Raji (cell line): Measurements from ENCODE around the gene BDKRB1.

ENCODE experiments used
- POLR2A ChIP-seq: IDR thresholded peaks from 2 replicates; pipeline ENCODE4 v1.6.1; 2011; ENCODE audit warnings: low read depth, low read length, control low read depth; ENCODE audit not compliant: insufficient read depth

The BDKRB1 gene

GRCh38 chr14:96247031-96247430, 9.0 kb upstream of the BDKRB1 start:
- no peak for TF ChIP-seq POLR2A

DNA sequence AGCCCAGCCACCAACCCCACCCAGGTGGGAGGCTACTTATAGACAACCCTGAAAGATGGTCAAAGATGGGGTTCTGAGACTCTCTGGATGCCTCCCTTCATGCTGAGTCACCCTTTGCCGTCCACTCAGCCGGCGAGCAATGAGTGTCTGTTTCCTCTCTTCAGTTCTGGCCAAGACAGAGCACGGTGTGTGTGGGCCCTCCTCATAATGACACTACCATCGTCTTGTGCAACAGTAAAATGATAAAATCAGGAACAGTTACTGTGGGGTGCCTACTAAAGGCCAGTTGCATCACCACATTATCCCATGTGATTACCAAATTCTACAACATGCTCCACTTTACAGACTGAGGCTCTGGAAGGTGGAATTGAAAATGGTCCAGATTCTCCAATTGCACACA, 7.0 kb upstream of the BDKRB1 start:
- TF ChIP-seq POLR2A = no peak

- TF ChIP-seq POLR2A = no peak
These were observed 5.5 kb upstream of the BDKRB1 start for GRCh38 chr14:96250485-96250884.

DNA sequence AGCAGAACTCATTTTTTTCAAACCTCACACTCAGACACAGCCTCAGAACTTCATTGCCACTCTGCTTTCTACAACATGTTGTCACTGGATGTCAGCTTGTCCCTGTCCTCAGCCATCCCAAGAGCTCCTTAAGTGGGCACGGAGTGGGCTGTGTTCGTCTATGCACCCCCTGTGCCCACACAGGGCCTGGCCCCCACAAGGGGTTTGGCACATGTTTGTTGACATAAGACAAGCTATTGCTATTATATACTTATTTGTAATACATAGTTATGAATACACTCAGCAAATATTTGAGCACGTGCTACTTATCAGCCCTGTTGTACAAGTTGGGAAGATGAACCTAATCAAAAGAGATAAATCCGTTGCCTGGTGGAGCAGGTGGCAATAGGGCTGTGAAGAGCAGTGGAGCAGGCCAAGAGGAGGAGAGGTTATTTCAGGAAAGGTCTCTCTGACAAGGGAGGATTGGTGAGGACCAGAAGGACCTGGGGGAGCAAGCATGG, 4.3 kb upstream of the BDKRB1 start:
- TF ChIP-seq POLR2A = no peak

DNA sequence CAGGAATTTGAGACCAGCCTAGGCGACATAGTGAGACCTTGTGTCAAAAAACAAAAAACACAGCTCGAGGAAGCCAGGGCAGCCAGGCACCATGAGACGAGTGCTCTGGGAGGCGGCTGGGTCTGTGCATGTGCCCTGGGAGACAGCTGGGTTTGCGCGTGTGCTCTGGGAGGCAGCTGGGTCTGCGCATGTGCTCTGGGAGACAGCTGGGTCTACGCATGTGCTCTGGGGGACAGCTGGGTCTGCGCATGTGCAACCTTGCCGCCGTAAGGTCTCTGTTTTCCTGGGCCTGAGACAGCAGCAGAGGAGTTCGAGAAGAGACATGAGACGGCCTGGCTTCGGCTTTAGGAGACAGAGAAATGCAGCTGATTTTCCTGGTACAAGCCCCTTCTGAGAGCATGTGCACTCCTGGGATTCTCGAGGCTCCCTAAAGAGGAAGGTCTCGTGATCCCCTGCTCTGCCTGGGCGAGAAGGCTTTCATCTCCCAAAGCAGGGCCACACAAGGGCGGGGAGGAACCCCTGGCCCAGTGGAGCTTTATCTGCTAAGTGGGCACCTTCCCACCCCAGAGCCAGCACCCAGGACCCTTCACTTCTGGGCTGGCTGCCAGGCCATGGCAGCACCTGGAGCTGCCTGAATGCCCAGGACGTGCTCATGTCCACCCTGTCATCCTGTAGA, 3.5 kb upstream of the BDKRB1 start:
- TF ChIP-seq POLR2A = no peak

DNA sequence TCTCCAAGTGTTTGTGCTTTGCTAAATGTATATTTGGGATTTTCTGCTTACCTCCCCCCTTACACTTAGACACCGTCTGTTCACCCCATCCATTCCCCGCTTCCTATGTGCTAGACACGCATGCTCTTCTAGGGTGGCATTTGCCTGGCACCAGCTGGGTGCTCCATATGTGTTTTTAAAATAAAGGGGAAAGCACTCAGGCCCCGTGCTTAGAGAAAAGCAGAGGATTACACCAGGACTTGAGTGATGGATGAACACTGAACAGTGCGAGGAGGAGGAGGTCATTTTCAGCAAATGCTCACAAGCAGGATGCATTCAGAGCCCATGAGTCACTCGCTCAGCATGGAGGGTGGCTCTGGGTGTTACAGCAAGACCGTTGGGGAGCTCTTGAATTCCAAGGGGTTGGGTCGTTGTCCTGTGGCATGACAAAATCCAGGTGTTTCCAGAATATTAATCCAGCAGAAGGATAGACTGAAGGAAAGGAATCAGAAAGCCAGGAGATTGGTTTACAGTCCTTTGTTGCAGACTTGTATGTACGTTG, 2.9 kb upstream of the BDKRB1 start:
- TF ChIP-seq POLR2A = no peak

GRCh38 chr14:96254687-96255086, 1.3 kb upstream of the BDKRB1 start:
- TF ChIP-seq POLR2A = no peak

GRCh38 chr14:96256407-96256806, 397 bp downstream of the BDKRB1 start:
- TF ChIP-seq POLR2A = no peak

GRCh38 chr14:96257056-96257455, 1.0 kb downstream of the BDKRB1 start:
- TF ChIP-seq POLR2A = no peak

- no peak for TF ChIP-seq POLR2A
These were observed 1.9 kb downstream of the BDKRB1 start for GRCh38 chr14:96257900-96258299.

DNA sequence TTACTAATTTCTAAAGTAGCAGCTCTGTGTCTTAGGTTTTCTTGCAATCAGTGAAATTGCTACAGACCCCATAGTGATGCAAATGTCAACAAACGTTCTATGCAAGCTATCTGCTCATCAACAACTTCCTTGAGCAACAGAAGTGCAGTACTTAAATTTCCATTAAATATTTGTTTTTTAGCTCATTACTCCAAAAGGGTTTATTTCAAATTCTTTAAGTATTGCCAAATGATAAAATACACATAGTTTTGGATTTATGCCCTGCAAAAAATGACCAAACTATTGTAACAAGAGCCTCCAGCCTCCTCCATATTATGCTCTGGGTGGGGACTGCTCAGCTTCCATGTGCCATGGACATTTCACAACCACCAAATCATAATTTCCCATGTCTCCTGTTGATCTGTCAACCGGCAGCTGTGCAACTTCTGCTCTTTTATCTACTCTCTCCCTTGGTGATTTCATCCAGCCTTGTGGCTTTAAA, 4.4 kb downstream of the BDKRB1 start:
- no peak for TF ChIP-seq POLR2A

GRCh38 chr14:96261053-96261452, 5.0 kb downstream of the BDKRB1 start:
- no peak for TF ChIP-seq POLR2A

DNA sequence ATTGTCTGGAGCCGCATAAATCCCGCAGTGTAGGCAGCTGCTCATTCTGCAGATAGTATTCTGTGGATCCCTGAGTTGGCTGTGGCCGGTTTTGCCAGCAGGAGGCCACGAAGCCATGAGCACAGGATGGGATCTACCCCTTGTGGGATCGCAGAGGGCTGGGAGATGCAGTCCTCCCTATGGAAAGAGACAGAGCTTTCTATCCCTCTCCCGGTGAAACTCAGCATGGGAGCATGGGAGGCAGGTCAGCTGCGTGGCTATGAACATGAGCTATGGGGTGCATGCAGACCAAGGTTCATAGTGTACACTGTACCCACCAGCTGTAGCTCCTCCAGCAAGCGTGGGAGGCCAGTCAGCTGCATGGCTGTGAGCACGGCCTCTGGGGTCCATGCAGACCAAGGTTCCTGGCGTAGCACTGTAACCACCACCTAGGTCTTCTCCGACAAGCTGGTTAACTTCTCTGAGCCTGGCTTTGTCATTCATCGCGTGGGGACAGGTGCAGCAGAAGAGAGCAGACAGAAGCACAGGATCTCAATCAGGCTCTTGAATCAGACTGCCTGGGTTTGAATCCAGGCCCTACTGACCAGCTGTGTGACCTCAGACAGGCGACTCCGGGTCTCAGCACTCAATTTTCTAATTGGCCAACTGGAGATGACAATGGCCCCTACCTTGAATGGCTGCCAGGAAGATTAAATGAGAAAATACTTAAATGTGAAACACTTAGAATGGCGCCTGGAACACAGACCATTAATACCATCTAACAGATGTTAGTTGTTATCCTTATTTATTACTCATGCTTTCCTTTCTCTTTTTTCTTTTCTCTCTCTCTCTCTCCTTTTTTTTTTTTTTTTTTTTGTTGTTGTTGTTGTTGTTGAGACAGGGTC, 6.0 kb downstream of the BDKRB1 start:
- TF ChIP-seq POLR2A = no peak

GRCh38 chr14:96263347-96264199, 7.6 kb downstream of the BDKRB1 start:
- no peak for TF ChIP-seq POLR2A

GRCh38 chr14:96264200-96264553, 8.2 kb downstream of the BDKRB1 start:
- no peak for TF ChIP-seq POLR2A

- no peak for TF ChIP-seq POLR2A
These were observed 8.8 kb downstream of the BDKRB1 start for GRCh38 chr14:96264853-96265252.
